Measurements from ENCODE around the gene WIPF1.

- no peak for TF ChIP-seq CTCF (IDR thresholded peaks at IDR 0.05)
- TF ChIP-seq POLR2A (IDR thresholded peaks at IDR 0.05) = no peak
Observed at GRCh38 chr2:174561283-174561971, 36.2 kb downstream of the WIPF1 start.
